ENCODE measurements around the gene SRBD1. TPM values are rescaled to one million over a fixed set of nuclear protein-coding genes. Genes with fewer than 3 reads are reported as not detected.

SRBD1 gene
- total RNA-seq, 2 experiments from 2014 or later = 21.3 to 22.6 TPM

- peaks cover 6% of the 10 kb centered on the region for H3K27me3 Mint-ChIP-seq (ENCODE audit: low read depth)
- CTCF ChIA-PET = interaction anchor here (0.5 to 0.6 kb wide), 2 partner anchors 157 to 647 kb away, joined by 3 read pairs; no protein-coding TSS in a partner anchor
- H3K4me1 Mint-ChIP-seq (ENCODE audit: low read depth) = no peaks in the 10 kb centered on the region
- H3K4me3 Mint-ChIP-seq = no peak overlapping the region
- no peaks in the 10 kb centered on the region for H3K36me3 Mint-ChIP-seq (ENCODE audit: low read depth)
- H3K9me3 Mint-ChIP-seq = no peaks in the 10 kb centered on the region
- intact Hi-C loops (cut with micrococcal nuclease) = no loop called here
- no peak overlapping the region for H3K27ac Mint-ChIP-seq
- DNase-seq = no peak
Observed at GRCh38 chr2:45627911-45628310, 16.8 kb upstream of the SRBD1 start.

DNA sequence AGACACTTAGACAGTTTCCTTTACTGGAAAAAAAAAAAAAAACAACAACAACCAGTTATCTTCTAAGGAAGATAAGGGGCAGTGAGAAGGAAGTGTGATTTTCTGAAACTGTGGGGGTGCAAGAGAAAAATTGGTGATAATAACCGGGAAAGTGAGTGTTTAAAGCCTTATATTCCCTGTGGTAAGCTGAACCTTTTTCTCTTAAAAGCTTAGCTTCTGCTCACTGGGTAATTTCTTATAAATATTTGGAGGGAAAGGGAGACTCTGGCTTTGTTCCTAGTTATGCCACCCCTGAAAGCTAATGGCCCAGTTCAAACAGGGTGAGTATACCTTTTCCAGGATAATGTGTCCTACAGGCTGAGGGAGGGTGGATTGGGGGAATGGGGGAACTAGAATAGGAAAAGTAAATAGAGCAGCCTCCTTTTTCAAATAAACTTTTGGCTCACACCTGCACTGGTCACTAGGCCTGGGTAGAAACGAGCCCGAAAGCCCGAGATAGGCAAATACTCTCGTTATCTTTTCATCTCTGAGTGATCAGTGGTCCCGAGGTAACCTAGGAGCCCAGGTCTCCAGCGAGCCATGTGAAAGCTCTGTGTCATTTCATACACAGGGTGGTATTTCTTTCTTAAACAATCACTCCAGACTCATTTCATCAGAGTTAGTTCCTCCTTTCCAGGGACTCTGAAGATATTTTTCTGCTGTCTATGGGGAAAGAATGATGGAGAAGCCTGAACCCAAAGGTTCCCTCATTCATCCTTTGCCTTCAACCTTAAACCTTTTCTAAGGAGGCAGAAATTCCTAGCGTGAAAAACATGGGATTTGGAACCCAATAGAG is 15.5 kb upstream of the SRBD1 start:
- no peak overlapping the region for H3K27ac Mint-ChIP-seq
- peaks cover 13% of the 10 kb centered on the region for H3K27me3 Mint-ChIP-seq (ENCODE audit: low read depth)
- H3K9me3 Mint-ChIP-seq = no peaks in the 10 kb centered on the region
- H3K36me3 Mint-ChIP-seq (ENCODE audit: low read depth) = no peaks in the 10 kb centered on the region
- no peak overlapping the region for H3K4me3 Mint-ChIP-seq
- no peak for DNase-seq
- CTCF ChIA-PET = interaction anchor here (0.6 kb wide), 1 partner anchor 529 kb away, joined by 3 read pairs; no protein-coding TSS in a partner anchor
- intact Hi-C loops (cut with micrococcal nuclease) = no loop called here
- H3K4me1 Mint-ChIP-seq (ENCODE audit: low read depth) = no peaks in the 10 kb centered on the region

DNA sequence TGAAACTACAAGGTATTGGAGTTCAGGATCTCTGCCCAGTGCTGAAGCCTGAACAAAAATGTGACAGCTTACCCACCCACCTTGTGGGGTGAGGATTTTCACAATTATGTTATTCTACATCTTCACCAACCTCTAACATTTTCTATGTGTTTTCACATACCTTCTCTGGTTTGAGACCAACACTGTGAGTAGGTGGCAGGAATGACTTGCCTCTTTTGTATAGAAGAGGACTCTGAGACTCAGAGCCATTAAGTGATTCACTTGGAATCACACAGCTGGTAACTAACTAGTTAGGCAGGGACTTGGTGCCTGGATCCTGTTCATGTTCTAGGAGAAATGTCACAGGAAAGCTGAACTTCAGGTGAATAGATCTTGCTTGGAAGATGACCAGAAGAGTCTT is 14.8 kb upstream of the SRBD1 start:
- intact Hi-C loops (cut with micrococcal nuclease) = no loop called here
- H3K4me1 Mint-ChIP-seq (ENCODE audit: low read depth) = no peaks in the 10 kb centered on the region
- no peaks in the 10 kb centered on the region for H3K36me3 Mint-ChIP-seq (ENCODE audit: low read depth)
- CTCF ChIA-PET = no interaction called here
- no peak overlapping the region for H3K27ac Mint-ChIP-seq
- H3K9me3 Mint-ChIP-seq = no peaks in the 10 kb centered on the region
- H3K27me3 Mint-ChIP-seq (ENCODE audit: low read depth) = peaks cover 11% of the 10 kb centered on the region
- H3K4me3 Mint-ChIP-seq = no peak overlapping the region
- DNase-seq = no peak

DNA sequence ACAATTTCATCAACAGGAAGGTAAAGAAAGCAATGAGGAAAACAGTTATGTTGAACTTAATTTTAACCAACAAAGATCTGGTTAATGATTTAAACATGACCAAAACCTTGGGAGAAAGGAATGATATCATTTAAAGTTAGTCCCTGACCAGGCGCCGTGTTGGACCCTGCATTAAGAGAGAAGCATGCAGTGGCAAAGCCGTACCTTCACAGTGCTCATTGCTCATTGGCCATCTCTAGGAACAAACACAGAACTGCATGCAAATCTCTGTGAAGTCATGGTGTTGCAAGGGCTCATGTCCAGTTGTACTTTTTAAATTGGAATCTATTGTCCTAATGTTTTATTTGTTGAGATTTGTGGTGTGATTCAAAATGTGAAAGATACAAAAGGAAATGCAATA is 12.0 kb upstream of the SRBD1 start:
- no peak overlapping the region for H3K4me3 Mint-ChIP-seq
- no peak for DNase-seq

GRCh38 chr2:45622336-45623075 is 11.4 kb upstream of the SRBD1 start:
- Mint-ChIP-seq H3K4me1 (ENCODE audit: low read depth) (peaks cover 2% of the 10 kb centered on the region), H3K4me3 (no peak overlapping the region), H3K36me3 (ENCODE audit: low read depth) (no peaks in the 10 kb centered on the region), H3K9me3 (no peaks in the 10 kb centered on the region), H3K27ac (no peak overlapping the region), H3K27me3 (ENCODE audit: low read depth) (peaks cover 11% of the 10 kb centered on the region)
- intact Hi-C loops (cut with micrococcal nuclease) = no loop called here
- CTCF ChIA-PET = no interaction called here
- no peak for DNase-seq

More for the DNA sequence above, 12.0 kb upstream of the SRBD1 start:
- Mint-ChIP-seq H3K9me3 (no peaks in the 10 kb centered on the region), H3K36me3 (ENCODE audit: low read depth) (no peaks in the 10 kb centered on the region), H3K4me1 (ENCODE audit: low read depth) (peaks cover 2% of the 10 kb centered on the region), H3K27me3 (ENCODE audit: low read depth) (peaks cover 11% of the 10 kb centered on the region), H3K27ac (no peak overlapping the region)
- CTCF ChIA-PET = no interaction called here
- intact Hi-C loops (cut with micrococcal nuclease) = no loop called here

DNA sequence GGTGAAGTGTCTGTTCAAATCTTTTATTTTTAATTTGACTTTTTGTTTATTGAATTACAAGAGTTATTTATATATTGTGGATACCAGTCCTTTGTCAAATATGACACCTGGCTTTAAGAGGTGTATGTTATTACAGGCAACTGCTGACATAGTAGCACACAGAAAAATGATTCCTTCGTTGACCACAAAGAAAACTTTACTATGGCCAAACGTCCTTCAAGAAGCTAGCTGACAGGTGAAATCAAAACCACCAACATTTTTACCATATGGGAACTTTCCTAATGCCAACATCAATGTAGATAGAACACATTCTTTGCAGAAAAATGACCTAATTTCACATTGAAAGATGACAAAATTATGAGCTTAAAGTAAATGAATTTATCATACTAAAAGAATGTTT is 6.4 kb upstream of the SRBD1 start:
- no peaks in the 10 kb centered on the region for H3K36me3 Mint-ChIP-seq (ENCODE audit: low read depth)
- H3K27me3 Mint-ChIP-seq (ENCODE audit: low read depth) = peaks cover 8% of the 10 kb centered on the region
- no peak overlapping the region for H3K4me3 Mint-ChIP-seq
- no peaks in the 10 kb centered on the region for H3K9me3 Mint-ChIP-seq
- H3K27ac Mint-ChIP-seq = no peak overlapping the region
- intact Hi-C loops (cut with micrococcal nuclease) = loop anchor here (10.0 kb wide), 1 partner anchor 453 kb away; no protein-coding TSS in a partner anchor
- peaks cover 2% of the 10 kb centered on the region for H3K4me1 Mint-ChIP-seq (ENCODE audit: low read depth)
- CTCF ChIA-PET = interaction anchor here (0.8 to 1.2 kb wide), 2 partner anchors 10 to 318 kb away, joined by 3 to 5 read pairs; no protein-coding TSS in a partner anchor
- no peak for DNase-seq

GRCh38 chr2:45616658-45617411 is 5.8 kb upstream of the SRBD1 start:
- H3K4me3 Mint-ChIP-seq = no peak overlapping the region
- DNase-seq = no peak
- no peaks in the 10 kb centered on the region for H3K9me3 Mint-ChIP-seq
- intact Hi-C loops (cut with micrococcal nuclease) = loop anchor here (10.0 kb wide), 1 partner anchor 452 kb away; no protein-coding TSS in a partner anchor
- H3K4me1 Mint-ChIP-seq (ENCODE audit: low read depth) = peaks cover 2% of the 10 kb centered on the region
- no peaks in the 10 kb centered on the region for H3K36me3 Mint-ChIP-seq (ENCODE audit: low read depth)
- no peak overlapping the region for H3K27ac Mint-ChIP-seq
- H3K27me3 Mint-ChIP-seq (ENCODE audit: low read depth) = peaks cover 4% of the 10 kb centered on the region
- CTCF ChIA-PET = interaction anchor here (1.2 kb wide), 1 partner anchor 10 kb away, joined by 5 read pairs; no protein-coding TSS in a partner anchor

GRCh38 chr2:45614871-45615415 is 3.9 kb upstream of the SRBD1 start:
- Mint-ChIP-seq H3K4me1 (ENCODE audit: low read depth) (peaks cover 6% of the 10 kb centered on the region), H3K27me3 (ENCODE audit: low read depth) (no peaks in the 10 kb centered on the region), H3K36me3 (ENCODE audit: low read depth) (no peaks in the 10 kb centered on the region), H3K27ac (no peak overlapping the region), H3K9me3 (no peaks in the 10 kb centered on the region), H3K4me3 (no peak overlapping the region)
- intact Hi-C loops (cut with micrococcal nuclease) = loop anchor here (5.0 to 10.0 kb wide), 2 partner anchors 450 to 1448 kb away; partner anchors contain the start of gene PPM1B
- CTCF ChIA-PET = no interaction called here
- DNase-seq = no peak

DNA sequence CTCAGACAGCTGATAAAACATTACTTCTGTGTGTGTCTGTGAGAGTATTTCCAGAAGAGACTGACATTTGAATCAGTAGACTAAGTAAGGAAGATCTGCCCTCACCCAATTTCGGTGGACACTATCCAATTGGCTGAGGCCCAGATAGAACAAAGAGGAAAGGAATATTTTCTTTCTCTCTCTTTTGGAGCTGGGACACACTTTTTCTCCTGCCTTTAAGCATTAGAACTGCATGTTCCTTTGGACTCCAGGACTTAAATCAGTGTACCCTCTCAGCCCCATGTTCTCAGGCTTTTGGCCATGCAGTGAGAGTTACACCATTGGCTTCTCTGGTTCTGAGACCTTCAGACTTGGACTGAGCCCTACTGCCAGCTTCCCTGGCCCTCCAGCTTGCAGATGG is 3.3 kb upstream of the SRBD1 start:
- H3K36me3 Mint-ChIP-seq (ENCODE audit: low read depth) = no peaks in the 10 kb centered on the region
- H3K27ac Mint-ChIP-seq = no peak overlapping the region
- CTCF ChIA-PET = no interaction called here
- DNase-seq = no peak
- intact Hi-C loops (cut with micrococcal nuclease) = loop anchor here (5.0 to 10.0 kb wide), 2 partner anchors 450 to 1447 kb away; partner anchors contain the start of gene PPM1B
- peaks cover 8% of the 10 kb centered on the region for H3K4me1 Mint-ChIP-seq (ENCODE audit: low read depth)
- H3K27me3 Mint-ChIP-seq (ENCODE audit: low read depth) = no peaks in the 10 kb centered on the region
- H3K9me3 Mint-ChIP-seq = no peaks in the 10 kb centered on the region
- no peak overlapping the region for H3K4me3 Mint-ChIP-seq

GRCh38 chr2:45612731-45613130 is 1.7 kb upstream of the SRBD1 start:
- no peaks in the 10 kb centered on the region for H3K36me3 Mint-ChIP-seq (ENCODE audit: low read depth)
- H3K4me3 Mint-ChIP-seq = no peak overlapping the region
- intact Hi-C loops (cut with micrococcal nuclease) = loop anchor here (5.0 to 10.0 kb wide), 2 partner anchors 448 to 1445 kb away; partner anchors contain the start of gene PPM1B
- no peaks in the 10 kb centered on the region for H3K9me3 Mint-ChIP-seq
- no peaks in the 10 kb centered on the region for H3K27me3 Mint-ChIP-seq (ENCODE audit: low read depth)
- no peak overlapping the region for H3K27ac Mint-ChIP-seq
- peaks cover 17% of the 10 kb centered on the region for H3K4me1 Mint-ChIP-seq (ENCODE audit: low read depth)
- CTCF ChIA-PET = interaction anchor here (0.5 kb wide), 1 partner anchor 26 kb away, joined by 4 read pairs; no protein-coding TSS in a partner anchor
- no peak for DNase-seq

GRCh38 chr2:45612285-45612684 is 1.2 kb upstream of the SRBD1 start:
- DNase-seq = no peak
- Mint-ChIP-seq H3K9me3 (no peaks in the 10 kb centered on the region), H3K4me3 (no peak overlapping the region), H3K27ac (no peak overlapping the region), H3K36me3 (ENCODE audit: low read depth) (no peaks in the 10 kb centered on the region), H3K27me3 (ENCODE audit: low read depth) (no peaks in the 10 kb centered on the region), H3K4me1 (ENCODE audit: low read depth) (peaks cover 19% of the 10 kb centered on the region)
- intact Hi-C loops (cut with micrococcal nuclease) = loop anchor here (5.0 to 10.0 kb wide), 2 partner anchors 447 to 1445 kb away; partner anchors contain the start of gene PPM1B
- CTCF ChIA-PET = interaction anchor here (0.5 kb wide), 1 partner anchor 26 kb away, joined by 4 read pairs; no protein-coding TSS in a partner anchor

All from activated naive CD4-positive, alpha-beta T cell treated with anti-CD3 and anti-CD28 coated beads for 36 hours (primary cell).